DND-41 (cell line): ENCODE measurements around the gene SYT15.
"Not testable (repeated sequence)": the region's sequence is repeated elsewhere in the genome, so short reads cannot be mapped to it uniquely, and the experiment has no call there.

Experiments
- ATAC-seq: fragments of 200-7000 bp; cut with Tn5 transposase; 3 replicates; pipeline ENCODE4 v1.9.1; 2021; ENCODE audit warnings: low read depth; ENCODE audit not compliant: insufficient read depth
- DNase-seq: peaks from one replicate; pipeline ENCODE4 v3.0.0-alpha.2; 2020
- H2AFZ ChIP-seq: 2 replicates; pipeline ENCODE4 v1.6.0; 2012; ENCODE audit warnings: low read depth, low read length
- H3K27ac ChIP-seq: 2 replicates; pipeline ENCODE4 v1.5.1; 2012; ENCODE audit warnings: low read length, inconsistent platforms
- H3K27me3 ChIP-seq: fragments of 200-600 bp; sonication (generic); 2 replicates; pipeline ENCODE4 v1.6.0; 2012; ENCODE audit warnings: low read length, mild to moderate bottlenecking, inconsistent platforms; ENCODE audit not compliant: insufficient read depth, poor library complexity
- H3K36me3 ChIP-seq: 2 replicates; pipeline ENCODE4 v1.5.1; 2012; ENCODE audit warnings: low read length, inconsistent platforms; ENCODE audit not compliant: insufficient read depth
- H3K4me1 ChIP-seq: 2 replicates; pipeline ENCODE4 v1.5.1; 2012; ENCODE audit warnings: mild to moderate bottlenecking, low read length; ENCODE audit not compliant: insufficient read depth
- H3K4me2 ChIP-seq: 2 replicates; pipeline ENCODE4 v1.6.0; 2012; ENCODE audit warnings: mild to moderate bottlenecking, moderate library complexity, low read length, inconsistent platforms; ENCODE audit not compliant: insufficient read depth
- H3K4me3 ChIP-seq, 2 experiments: fragments of 200-600 bp in 1 of 2; shearing (Covaris generic) in 1 of 2; 2 replicates each; pipeline ENCODE4 v1.5.1; 2012 to 2016; ENCODE audit warnings: inconsistent platforms in 2 of 2, low read length in 2 of 2, mild to moderate bottlenecking in 2 of 2, low read depth in 1 of 2, moderate library complexity in 1 of 2
- H3K79me2 ChIP-seq: 2 replicates; pipeline ENCODE4 v1.6.0; 2012; ENCODE audit warnings: low read length, inconsistent platforms; ENCODE audit not compliant: insufficient read depth
- H3K9ac ChIP-seq: 2 replicates; pipeline ENCODE4 v1.6.0; 2012; ENCODE audit warnings: low read depth, mild to moderate bottlenecking, inconsistent platforms, low read length, moderate library complexity
- H3K9me3 ChIP-seq: 2 replicates; pipeline ENCODE4 v1.5.1; 2012; ENCODE audit warnings: low read length, moderate library complexity, mild to moderate bottlenecking, inconsistent platforms; ENCODE audit not compliant: insufficient read depth, severe bottlenecking
- H4K20me1 ChIP-seq: 2 replicates; pipeline ENCODE4 v1.6.0; 2012; ENCODE audit warnings: low read length; ENCODE audit not compliant: insufficient read depth

Gene SYT15

GRCh38 chr10:46629805-46630204, 50.9 kb downstream of the SYT15 start:
- DNase-seq, ATAC-seq: not testable (repeated sequence)

GRCh38 chr10:46630816-46631215, 51.9 kb downstream of the SYT15 start:
- not testable (repeated sequence) for H3K79me2 ChIP-seq, H3K9ac ChIP-seq, H3K36me3 ChIP-seq, H4K20me1 ChIP-seq, H3K4me2 ChIP-seq, H3K4me3 ChIP-seq, DNase-seq, H3K27ac ChIP-seq, H3K9me3 ChIP-seq, H3K4me1 ChIP-seq, ATAC-seq, H2AFZ ChIP-seq, H3K27me3 ChIP-seq

More at GRCh38 chr10:46629805-46630204, 50.9 kb downstream of the SYT15 start:
- H3K36me3 ChIP-seq, H3K4me3 ChIP-seq, H3K79me2 ChIP-seq, H4K20me1 ChIP-seq, H3K27ac ChIP-seq, H3K27me3 ChIP-seq, H3K9ac ChIP-seq, H3K9me3 ChIP-seq, H3K4me2 ChIP-seq, H2AFZ ChIP-seq, H3K4me1 ChIP-seq: not testable (repeated sequence)

GRCh38 chr10:46631683-46632082, 52.8 kb downstream of the SYT15 start:
- not testable (repeated sequence) for H3K27me3 ChIP-seq, H3K9me3 ChIP-seq, H3K4me1 ChIP-seq, H3K79me2 ChIP-seq, ATAC-seq, H3K36me3 ChIP-seq, H3K27ac ChIP-seq, DNase-seq, H3K4me3 ChIP-seq, H2AFZ ChIP-seq, H4K20me1 ChIP-seq, H3K9ac ChIP-seq, H3K4me2 ChIP-seq

- H4K20me1 ChIP-seq, ATAC-seq, DNase-seq, H3K4me2 ChIP-seq, H3K9me3 ChIP-seq, H3K27ac ChIP-seq, H3K4me1 ChIP-seq, H3K27me3 ChIP-seq, H3K36me3 ChIP-seq, H3K79me2 ChIP-seq, H2AFZ ChIP-seq, H3K9ac ChIP-seq, H3K4me3 ChIP-seq: not testable (repeated sequence)
These were observed 55.8 kb downstream of the SYT15 start for GRCh38 chr10:46634698-46635097.

GRCh38 chr10:46635364-46635959, 56.5 kb downstream of the SYT15 start:
- peak; percentile 99 for ATAC-seq
- H3K9me3 ChIP-seq, H3K9ac ChIP-seq, H3K36me3 ChIP-seq, H3K4me1 ChIP-seq, DNase-seq, H3K27ac ChIP-seq, H3K79me2 ChIP-seq, H4K20me1 ChIP-seq, H2AFZ ChIP-seq, H3K27me3 ChIP-seq: not testable (repeated sequence)
- Histone ChIP-seq H3K4me2 (peak overlapping the region; percentile 45), H3K4me3 (peak overlapping the region in 1 of 2 experiments; percentile 41; a peak in 1 of 4 replicates)

- not testable (repeated sequence) for H2AFZ ChIP-seq, H3K4me2 ChIP-seq, H3K27me3 ChIP-seq, H3K9ac ChIP-seq, H4K20me1 ChIP-seq, H3K79me2 ChIP-seq, H3K9me3 ChIP-seq, H3K4me1 ChIP-seq, ATAC-seq, H3K36me3 ChIP-seq, H3K27ac ChIP-seq, DNase-seq, H3K4me3 ChIP-seq
These were observed 61.1 kb downstream of the SYT15 start for GRCh38 chr10:46640005-46640404.
